Measurements from ENCODE around the gene MPP3.
"Not testable (repeated sequence)": the region's sequence is repeated elsewhere in the genome, so short reads cannot be mapped to it uniquely, and the experiment has no call there.

Gene MPP3

DNA sequence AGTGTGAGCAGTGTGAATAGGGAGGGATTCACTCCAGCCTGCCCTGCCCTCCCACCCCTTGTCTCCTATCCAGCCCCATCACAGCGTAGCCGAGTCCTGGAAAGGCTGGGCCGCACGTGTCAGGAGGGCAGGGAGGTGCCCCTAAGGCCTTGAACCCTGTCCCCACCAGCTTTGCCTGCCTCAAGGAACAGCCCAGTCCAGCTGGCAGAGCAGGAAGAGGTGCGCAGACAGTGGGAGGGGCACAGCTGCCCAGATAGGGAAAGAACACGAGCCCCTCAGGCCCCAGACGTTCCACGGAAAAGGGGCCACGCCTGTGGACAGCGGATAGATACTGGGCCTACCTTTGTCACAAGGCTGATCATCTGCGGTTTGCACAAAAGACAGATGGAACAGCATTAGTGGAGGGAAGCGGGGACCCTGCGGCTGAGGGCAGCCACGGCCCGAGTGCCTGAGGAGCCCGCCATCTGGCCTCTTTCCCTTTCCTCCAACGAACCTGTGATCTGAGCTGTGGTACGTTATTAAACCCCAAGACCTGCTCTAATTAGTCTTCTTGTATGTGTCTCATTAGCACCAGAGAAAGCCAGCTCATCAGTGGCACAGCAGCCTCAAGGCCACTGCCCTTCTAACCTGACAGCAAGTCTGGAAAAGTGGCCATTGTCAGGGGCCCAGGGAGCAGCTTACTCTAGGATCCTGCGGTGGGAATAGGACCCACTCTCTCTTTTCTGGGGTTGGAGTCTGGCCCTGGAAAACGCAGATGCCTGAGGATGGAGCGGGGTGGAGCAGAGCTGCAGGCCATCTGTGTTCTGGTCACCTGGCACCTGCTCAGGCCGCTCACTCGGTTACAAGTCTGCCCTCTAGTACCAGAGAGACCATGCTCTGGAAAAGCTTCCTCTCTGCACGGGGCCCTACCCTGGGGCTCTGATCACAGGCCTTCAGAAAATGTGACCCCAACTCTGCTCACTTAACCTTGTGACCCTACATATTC, 16.3 kb downstream of the MPP3 start:
- DNase-seq = no peak
- in situ Hi-C loops (cut with HindIII; ENCODE audit: low pct_ligation_motif_present, low pct_unique_long_range_greater_than_20kb, low sequenced_read_pairs) = no loop called here

DNA sequence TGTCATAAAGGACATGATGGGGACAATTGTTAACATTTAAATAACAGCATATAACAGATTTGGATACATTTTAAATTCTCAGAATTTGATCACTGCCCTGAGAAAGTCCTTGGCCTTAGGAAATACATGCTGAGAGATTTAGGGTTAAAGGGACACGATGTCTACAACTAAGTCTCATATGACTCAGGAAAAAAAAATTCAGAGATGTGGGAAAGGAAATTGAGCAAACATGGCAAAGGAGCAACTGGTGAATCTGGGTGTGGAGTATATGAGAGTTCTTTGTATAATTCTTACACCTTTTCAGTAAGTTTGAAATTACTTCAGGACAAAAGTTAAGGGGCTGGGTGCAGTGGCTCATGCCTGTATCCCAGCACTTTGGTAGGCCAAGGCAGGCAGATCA, 18.2 kb downstream of the MPP3 start:
- peak; percentile 55 for DNase-seq
- in situ Hi-C loops (cut with HindIII; ENCODE audit: low pct_ligation_motif_present, low pct_unique_long_range_greater_than_20kb, low sequenced_read_pairs) = no loop called here

DNA sequence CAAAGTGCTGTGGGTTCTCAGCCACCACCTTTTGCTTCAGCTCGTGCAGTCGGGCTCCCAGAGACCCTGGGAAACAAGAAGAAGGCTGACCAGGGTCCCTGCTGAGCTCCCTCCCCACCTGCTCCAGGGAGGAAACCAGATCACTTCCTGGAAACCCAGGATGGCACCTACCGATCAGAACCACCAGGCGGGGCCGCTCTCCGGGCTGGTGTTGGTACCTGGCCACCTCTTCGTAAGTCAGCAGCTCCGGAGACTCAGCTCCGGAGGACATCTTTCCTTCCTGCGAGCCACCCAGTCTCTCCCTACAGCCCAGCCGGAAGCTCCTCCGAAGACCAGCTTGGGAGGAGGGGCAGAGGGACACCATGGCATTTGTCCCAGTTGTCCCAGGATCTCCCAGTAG, 18.9 kb downstream of the MPP3 start:
- no peak for DNase-seq
- in situ Hi-C loops (cut with HindIII; ENCODE audit: low pct_ligation_motif_present, low pct_unique_long_range_greater_than_20kb, low sequenced_read_pairs) = no loop called here

DNA sequence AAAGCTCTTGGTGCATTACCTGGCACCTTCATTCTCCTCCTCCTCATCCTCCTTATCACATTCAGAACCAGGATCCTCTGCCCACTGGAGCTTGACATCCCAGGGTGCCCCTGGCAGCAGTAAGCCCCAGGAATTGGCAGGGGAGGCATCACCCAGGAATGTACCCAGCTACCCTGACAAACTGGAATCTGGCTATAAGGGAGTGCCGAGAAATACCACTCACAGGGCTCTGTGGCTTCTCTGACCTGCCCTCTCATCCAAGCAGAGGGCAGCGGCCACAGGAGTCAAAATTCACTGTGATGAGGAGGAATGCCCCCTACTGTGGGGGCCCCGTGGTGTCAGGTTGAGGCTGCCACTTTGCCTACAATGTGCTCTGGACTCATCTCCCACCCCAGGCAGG, 19.6 kb downstream of the MPP3 start:
- peak; percentile 26 for DNase-seq
- in situ Hi-C loops (cut with HindIII; ENCODE audit: low pct_ligation_motif_present, low pct_unique_long_range_greater_than_20kb, low sequenced_read_pairs) = no loop called here

DNA sequence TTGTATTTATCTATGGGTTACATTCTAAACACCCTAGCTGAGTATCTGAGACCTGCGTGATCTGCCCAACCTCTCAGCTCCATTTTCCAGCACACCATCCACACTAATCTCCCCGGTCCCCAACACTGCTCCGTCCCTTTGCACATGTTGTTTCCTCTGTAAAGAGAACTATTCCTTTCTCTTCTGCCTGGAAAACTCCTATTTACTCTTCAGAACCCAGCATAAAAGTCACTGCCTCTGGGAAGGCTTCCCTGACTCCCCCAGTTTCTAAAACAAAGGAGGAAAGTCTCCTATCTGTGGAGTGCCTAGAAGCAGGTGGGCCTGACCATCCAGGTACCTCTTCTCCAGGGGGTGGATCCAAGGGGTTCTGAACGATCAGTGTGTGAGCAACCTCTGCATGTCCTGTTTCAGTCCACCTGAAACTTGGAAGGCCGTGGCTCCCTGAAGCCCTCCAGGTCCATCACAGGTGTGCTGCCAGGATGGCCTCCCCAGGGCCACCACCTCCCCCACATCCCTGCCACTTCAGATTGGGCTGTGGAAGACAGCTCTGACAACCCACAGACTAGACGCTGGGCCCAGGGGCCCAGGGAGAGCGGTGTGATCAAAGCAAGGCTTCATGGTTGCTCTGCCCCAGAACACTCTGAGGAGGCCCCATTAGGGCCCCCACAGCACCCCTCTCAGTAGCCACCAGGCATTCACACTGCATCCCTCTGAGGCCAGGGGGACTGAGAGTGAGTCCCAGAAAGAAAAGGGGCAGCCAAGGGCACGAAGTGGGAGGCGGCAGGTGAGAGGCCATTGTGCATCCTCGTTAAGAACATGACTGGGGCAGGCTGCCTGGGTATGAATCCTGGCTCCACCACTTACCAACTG, 20.3 kb downstream of the MPP3 start:
- in situ Hi-C loops (cut with HindIII; ENCODE audit: low pct_ligation_motif_present, low pct_unique_long_range_greater_than_20kb, low sequenced_read_pairs) = no loop called here
- DNase-seq = no peak

DNA sequence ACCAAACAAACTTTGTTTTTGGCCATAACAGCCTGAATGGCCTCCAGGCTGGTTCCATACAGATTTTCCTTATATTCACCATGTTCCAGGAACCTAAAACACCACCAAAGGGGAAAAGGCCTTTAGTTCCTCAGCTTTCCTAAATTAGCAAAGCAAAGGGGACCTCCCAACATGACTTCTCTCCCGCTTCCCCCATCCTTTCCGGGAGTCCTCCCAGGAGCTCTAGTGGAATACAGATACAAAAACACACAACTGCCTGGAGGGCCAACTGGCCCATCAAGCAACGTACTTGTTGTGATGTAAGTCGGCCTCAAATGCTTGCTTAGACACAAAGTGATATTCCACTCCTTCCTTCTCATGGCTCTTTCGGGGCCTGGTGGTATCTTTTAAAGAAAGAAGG, 22.1 kb downstream of the MPP3 start:
- in situ Hi-C loops (cut with HindIII; ENCODE audit: low pct_ligation_motif_present, low pct_unique_long_range_greater_than_20kb, low sequenced_read_pairs) = no loop called here

DNA sequence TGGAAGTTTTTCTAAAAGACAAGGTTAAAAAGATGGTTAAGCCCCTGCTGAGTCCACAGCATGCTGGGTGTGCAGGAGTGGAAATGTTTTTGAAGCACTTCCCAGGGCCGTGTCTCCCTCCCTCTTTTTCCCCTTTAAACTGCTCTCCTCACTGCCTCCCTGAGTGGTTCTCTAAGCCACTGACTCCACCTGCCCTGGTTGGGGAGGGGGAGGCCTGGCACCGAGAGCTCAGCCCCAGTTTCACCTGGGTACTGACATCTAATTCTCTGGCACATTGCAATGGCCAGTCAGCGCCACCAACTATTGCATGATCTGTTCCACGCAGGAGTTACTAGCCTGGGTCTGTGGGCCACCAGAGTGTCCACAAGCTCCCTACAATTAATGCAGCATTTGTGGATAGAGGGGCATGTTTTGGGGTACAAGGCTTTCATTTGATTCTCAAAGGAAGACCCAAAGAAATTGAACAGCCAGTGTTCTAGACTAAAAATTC, 22.7 kb downstream of the MPP3 start:
- in situ Hi-C loops (cut with HindIII; ENCODE audit: low pct_ligation_motif_present, low pct_unique_long_range_greater_than_20kb, low sequenced_read_pairs) = no loop called here
- no peak for DNase-seq

More for the DNA sequence above, 22.1 kb downstream of the MPP3 start:
- DNase-seq = no peak

DNA sequence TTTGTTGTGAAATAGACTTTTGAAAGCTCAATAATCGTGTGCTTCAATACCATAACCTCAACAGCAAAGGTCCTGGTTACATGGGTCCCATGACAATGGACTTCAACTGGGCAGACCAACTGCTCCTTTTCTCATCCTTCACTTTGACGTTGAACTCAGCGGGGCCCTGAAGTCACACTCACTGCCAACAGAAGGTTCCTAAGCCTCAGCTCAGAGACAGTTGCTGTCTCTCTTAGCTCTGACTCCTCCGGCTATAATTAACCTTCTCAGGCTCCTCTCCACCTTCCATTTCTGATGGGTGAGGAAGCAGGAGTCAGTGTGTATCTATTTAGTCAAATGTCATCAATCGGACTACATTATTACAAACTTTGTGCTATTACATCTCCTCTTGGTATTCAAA, 23.8 kb downstream of the MPP3 start:
- no peak for DNase-seq
- in situ Hi-C loops (cut with HindIII; ENCODE audit: low pct_ligation_motif_present, low pct_unique_long_range_greater_than_20kb, low sequenced_read_pairs) = no loop called here

DNA sequence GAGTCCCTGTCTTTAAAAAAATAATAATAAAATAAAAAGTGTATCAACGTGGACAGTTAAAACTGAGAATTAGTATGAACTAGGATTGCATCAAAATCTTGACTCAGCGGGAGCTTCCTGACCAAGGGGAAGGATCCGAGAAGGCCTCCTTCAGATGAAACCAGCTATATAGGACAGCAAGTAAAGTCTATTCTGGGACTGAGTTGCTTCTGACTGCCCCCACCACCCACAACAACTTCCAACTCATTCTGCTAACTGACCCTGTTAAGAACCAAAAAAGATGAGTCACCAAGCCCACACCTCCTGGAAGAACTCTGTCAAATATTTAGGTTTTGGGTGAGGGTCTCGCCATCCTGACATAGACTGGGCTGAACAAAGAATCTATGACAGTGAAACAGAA, 24.9 kb downstream of the MPP3 start:
- in situ Hi-C loops (cut with HindIII; ENCODE audit: low pct_ligation_motif_present, low pct_unique_long_range_greater_than_20kb, low sequenced_read_pairs) = no loop called here
- no peak for DNase-seq

DNA sequence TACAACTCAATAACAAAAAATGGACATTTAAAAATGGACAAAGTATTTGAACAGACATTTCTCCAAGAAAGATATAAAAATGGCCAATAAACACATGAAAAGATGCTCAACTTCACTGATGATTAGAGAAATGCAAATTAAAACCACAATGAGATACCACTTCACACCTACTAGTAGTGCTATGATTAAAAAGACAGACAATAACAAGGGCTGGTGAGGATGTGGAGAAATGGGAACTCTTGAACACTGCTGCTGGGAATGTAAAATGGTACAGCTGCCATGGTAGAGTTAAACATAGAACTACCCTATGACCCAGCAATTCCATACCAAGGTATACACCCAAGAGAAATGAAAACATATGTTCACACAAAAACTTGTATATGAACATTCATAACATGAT, 27.8 kb downstream of the MPP3 start:
- no peak for DNase-seq
- in situ Hi-C loops (cut with HindIII; ENCODE audit: low pct_ligation_motif_present, low pct_unique_long_range_greater_than_20kb, low sequenced_read_pairs) = no loop called here

DNA sequence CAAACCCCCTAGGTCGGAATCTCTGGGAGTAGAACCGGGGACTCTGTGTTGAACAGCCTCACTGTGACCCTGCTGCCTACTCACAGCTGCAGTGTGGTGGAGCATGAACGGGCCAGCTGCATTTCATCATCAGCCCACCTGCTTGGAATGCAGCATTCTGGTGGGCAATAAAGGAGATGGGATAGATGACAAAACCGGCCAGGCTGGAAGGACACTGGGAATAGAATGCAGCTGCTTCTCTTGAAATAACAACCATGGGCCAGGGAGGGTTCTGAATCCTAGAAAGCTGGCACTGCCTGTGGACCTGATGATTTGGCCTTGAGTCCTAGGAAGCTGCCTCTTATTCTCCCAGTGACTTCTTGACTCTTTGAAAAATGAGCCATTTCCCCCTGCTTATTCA, 29.2 kb downstream of the MPP3 start:
- in situ Hi-C loops (cut with HindIII; ENCODE audit: low pct_ligation_motif_present, low pct_unique_long_range_greater_than_20kb, low sequenced_read_pairs) = no loop called here
- no peak for DNase-seq

DNA sequence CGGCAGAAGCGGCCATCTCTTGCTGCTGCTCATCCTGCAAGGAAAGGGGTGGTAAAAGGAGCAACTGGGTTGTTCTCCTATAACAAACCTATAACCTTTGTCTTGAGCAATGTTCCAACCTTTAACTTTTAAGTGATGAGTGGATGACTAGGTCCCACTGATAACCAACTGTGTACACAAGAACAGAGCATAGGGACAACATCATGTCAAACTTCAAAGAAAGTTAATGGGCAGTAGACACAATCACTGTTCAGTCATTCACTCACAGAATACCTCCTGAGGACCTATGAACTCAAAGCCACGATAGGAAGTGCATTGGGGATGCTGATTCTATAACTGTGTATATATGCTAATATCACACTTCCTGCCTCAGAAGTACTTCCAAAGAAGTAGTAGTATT, 31.1 kb downstream of the MPP3 start:
- in situ Hi-C loops (cut with HindIII; ENCODE audit: low pct_ligation_motif_present, low pct_unique_long_range_greater_than_20kb, low sequenced_read_pairs) = no loop called here
- DNase-seq = no peak

DNA sequence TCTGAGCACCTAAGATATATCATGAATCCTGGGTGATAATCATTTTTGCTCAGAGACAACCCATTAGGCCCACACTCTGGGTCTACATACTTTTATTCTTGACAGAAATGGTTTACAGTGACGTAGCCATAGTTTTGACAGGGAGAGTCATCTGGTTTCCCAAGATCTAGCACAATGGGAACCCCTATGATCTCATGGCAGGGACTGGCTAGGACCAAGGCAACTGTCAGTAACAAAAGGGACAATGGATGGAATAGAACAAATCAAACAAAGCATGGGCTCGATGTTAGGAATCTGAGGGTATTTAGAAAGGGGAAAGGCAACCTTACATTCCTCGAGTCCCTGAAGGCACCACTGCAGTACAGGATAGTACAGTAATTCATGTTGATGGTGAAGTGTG, 32.2 kb downstream of the MPP3 start:
- in situ Hi-C loops (cut with HindIII; ENCODE audit: low pct_ligation_motif_present, low pct_unique_long_range_greater_than_20kb, low sequenced_read_pairs) = no loop called here

DNA sequence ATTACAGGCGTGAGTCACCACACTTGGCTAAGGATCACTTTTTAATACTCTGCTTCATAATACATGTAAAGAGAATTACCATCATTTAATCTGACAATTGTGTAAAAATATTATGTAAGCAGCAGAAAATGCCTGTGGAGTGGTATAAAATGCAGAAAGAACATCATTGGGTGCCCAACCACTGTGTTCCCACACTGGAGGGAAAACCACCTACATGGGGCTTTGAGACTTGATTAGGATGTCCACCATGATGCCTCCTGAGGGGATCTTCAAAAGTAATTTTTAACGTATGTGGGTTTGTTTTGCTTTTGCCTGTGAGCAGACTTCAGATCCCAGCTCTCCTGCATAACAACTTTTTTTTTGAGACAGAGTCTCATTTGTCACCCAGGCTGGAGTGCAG, 33.9 kb downstream of the MPP3 start:
- in situ Hi-C loops (cut with HindIII; ENCODE audit: low pct_ligation_motif_present, low pct_unique_long_range_greater_than_20kb, low sequenced_read_pairs) = no loop called here
- DNase-seq = no peak

More for the DNA sequence above, 32.2 kb downstream of the MPP3 start:
- no peak for DNase-seq

DNA sequence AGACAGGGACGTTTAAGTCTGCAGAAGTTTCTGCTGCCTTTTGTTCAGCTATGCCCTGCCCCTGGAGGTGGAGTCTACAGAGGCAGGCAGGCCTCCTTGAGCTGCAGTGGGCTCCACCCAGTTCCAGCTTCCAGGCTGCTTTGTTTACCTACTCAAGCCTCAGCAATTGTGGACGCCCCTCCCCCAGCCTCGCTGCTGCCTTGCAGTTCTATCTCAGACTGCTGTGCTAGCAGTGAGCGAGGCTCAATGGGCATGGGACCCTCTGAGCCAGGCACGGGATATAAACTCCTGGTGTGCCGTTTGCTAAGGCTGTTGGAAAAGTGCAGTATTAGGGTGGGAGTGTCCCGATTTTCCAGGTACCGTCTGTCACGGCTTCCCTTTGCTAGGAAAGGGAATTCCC, 34.9 kb downstream of the MPP3 start:
- in situ Hi-C loops (cut with HindIII; ENCODE audit: low pct_ligation_motif_present, low pct_unique_long_range_greater_than_20kb, low sequenced_read_pairs); DNase-seq: not testable (repeated sequence)

DNA sequence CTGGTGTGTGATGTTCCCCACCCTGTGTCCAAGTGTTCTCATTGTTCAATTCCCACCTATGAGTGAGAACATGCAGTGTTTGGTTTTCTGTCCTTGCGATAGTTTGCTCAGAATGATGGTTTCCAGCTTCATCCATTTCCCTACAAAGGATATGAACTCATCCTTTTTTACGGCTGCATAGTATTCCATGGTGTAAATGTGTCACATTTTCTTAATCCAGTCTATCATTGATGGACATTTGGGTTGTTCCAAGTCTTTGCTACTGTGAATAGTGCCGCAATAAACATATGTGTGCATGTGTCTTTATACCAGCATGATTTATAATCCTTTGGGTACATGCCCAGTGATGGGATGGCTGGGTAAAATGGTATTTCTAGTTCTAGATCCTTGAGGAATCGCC, 40.3 kb downstream of the MPP3 start:
- in situ Hi-C loops (cut with HindIII; ENCODE audit: low pct_ligation_motif_present, low pct_unique_long_range_greater_than_20kb, low sequenced_read_pairs) = not testable (repeated sequence)

DNA sequence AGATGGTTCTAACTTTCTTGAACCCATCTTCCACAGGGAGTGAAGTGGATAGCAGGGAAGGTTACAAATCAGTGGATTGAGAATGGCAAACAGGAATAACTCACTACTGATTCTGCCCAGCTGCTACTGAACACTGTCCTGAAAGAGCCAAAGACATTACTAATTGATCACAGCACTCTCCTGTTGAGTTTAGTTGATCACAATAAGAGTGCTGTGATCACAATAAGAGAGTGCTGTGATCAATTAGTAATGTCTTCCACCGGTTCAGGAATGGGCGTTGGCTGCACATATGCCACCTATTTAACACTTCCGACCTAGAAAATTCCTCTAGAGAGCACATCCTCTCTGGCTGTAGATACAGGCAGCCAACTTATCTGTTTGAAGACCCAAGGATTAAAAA, 41.4 kb downstream of the MPP3 start:
- in situ Hi-C loops (cut with HindIII; ENCODE audit: low pct_ligation_motif_present, low pct_unique_long_range_greater_than_20kb, low sequenced_read_pairs) = no loop called here
- peak; percentile 51 for DNase-seq

More for the DNA sequence above, 40.3 kb downstream of the MPP3 start:
- not testable (repeated sequence) for DNase-seq

DNA sequence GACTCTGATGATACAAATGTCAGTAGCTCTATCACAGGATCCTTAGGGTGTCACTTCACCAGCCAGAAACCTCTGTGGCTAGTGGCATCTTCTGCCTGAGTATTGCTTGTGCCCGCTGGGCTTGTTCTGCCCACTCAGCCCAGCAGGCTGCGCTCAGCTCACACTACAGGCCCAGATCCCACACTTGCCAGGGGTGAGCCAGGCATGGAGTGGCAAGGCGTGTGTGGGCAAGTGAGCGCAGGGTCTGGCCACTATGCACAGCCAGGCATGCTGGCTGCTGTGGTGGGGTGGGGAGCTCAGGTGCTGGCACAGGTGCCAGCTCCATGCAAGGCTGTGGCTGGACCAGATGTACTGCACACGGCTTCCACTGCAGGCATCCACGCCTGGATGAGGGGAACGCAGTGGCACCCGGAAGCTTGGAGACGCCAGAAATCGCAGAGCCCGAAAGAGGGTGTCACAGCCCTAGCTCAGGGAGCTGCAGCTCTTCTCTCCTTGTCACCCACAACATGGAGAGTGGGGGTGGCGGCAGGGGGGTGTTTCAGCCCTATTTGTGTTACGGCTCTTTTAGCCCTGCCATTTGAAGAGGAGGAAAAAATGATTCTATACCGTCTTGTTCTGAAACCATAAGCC, 42.5 kb downstream of the MPP3 start:
- in situ Hi-C loops (cut with HindIII; ENCODE audit: low pct_ligation_motif_present, low pct_unique_long_range_greater_than_20kb, low sequenced_read_pairs) = no loop called here
- DNase-seq = peak; percentile 18

DNA sequence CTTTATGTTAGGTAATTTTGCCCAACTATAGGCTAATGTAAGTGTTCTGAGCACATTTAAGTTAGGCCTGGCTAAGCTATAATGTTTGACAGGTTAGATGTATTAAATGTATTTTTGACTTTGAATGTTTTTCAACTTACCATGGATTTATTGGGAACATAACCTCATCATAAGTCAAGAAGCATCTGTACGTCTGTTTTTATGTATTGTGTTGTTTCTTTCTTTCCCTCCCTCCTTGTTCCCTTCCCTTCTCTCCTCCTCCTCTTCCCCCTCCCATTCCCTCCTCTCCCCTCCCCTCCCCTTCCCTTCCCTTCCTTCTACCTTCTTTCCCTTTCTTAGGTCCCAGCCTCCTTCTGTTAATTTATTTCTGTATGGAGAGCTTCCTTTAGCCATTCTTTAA, 43.5 kb downstream of the MPP3 start:
- in situ Hi-C loops (cut with HindIII; ENCODE audit: low pct_ligation_motif_present, low pct_unique_long_range_greater_than_20kb, low sequenced_read_pairs) = no loop called here
- DNase-seq = no peak
